ENCODE results near the gene DDX21. TPM values are rescaled to one million over a fixed set of nuclear protein-coding genes. Genes with fewer than 3 reads are reported as not detected.

DDX21 gene
- total and polyA plus RNA-seq, 9 of the 15 experiments (the other 6 are each of a cell fraction or from before 2014, with no cell fraction given) = 143 to 365 (median 281) TPM

- no peak for TF ChIP-seq ZNF512 (tag; IDR thresholded peaks at IDR 0.05)
- TF ChIP-seq CAMTA2 (CRISPR knock-in tag; conservative IDR thresholded peaks at IDR 0.05) = no peak
- no peak for TF ChIP-seq NCOA6 (IDR thresholded peaks at IDR 0.05)
- TF ChIP-seq MYNN (IDR thresholded peaks at IDR 0.05) = 0 out of 2 replicates have a peak, but pooled peaks have one; percentile 25
- no peak for TF ChIP-seq MYNN (CRISPR knock-in tag; IDR thresholded peaks at IDR 0.05)
Observed at GRCh38 chr10:68955355-68955831, 577 bp upstream of the DDX21 start (continued).

- Histone ChIP-seq H3K4me3 (peak overlapping the region; percentile 93), H2AFZ (ENCODE audit: low read depth, low read length) (no peak overlapping the region), H3K4me2 (ENCODE audit: insufficient read depth, low read length) (peak overlapping the region; percentile 97), H3K36me3 (ENCODE audit: control insufficient read depth, insufficient read depth, low read length) (peaks cover 52% of the 10 kb centered on the region), H3K9me1 (ENCODE audit: control insufficient read depth, insufficient read depth, low read length) (no peaks in the 10 kb centered on the region), H3K79me2 (ENCODE audit: control insufficient read depth, insufficient read depth, low read length) (peaks cover 79% of the 10 kb centered on the region), H3K27ac (ENCODE audit: extremely low read depth, low read depth, low read length) (peak overlapping the region; percentile 95), H3K27me3 (ENCODE audit: control insufficient read depth in 2 of 2, insufficient read depth in 2 of 2, low read length in 2 of 2) (no peaks in the 10 kb centered on the region), H3K9ac (ENCODE audit: insufficient read depth in 1 of 2, low read depth in 2 of 2, low read length in 2 of 2) (peak overlapping the region; percentile 85 to 99), H4K20me1 (replicated peaks; ENCODE audit: control insufficient read depth, insufficient read depth, low read length) (peaks cover 28% of the 10 kb centered on the region; the same call in 1 of the 2 replicates), H3K4me1 (replicated peaks in 1 of 2; ENCODE audit: control insufficient read depth in 2 of 2, insufficient read depth in 2 of 2, low read length in 2 of 2) (peaks cover 22% of the 10 kb centered on the region in 2 experiments; a peak in 4 of 5 replicates), H3K9me3 (replicated peaks; ENCODE audit: control insufficient read depth, insufficient read depth, low read depth, low read length) (no peaks in the 10 kb centered on the region)
- ChIA-PET CTCF (ENCODE audit: low intra/inter-chr PET ratio) (no interaction called here), POLR2A (interaction anchor here (0.7 to 8.6 kb wide), 9 partner anchors 8 to 549 kb away, joined by 3 to 99 read pairs (median 10); no protein-coding TSS in a partner anchor)
- in situ Hi-C loops (cut with MboI) (no loop called here), intact Hi-C loops (cut with micrococcal nuclease) (loop anchor here (2.0 kb wide), 1 partner anchor 132 kb away; the partner anchor contains the start of gene SRGN)
- DNase-seq (ENCODE audit: extremely low read depth in 1 of 4, low spot score in 3 of 4) (no peak), ATAC-seq (peak; percentile 5), FAIRE-seq (no peak)
- WGBS (ENCODE audit: insufficient coverage, low coverage, missing lambda C conversion rate) = 2% methylated on average over 7 of the region's 7 CpGs
- no TSS peak for BruUV-seq (replicated peaks)
- 0 out of 2 replicates have a peak, but pooled peaks have one; percentile 44 for TF ChIP-seq ZNF584 (CRISPR knock-in tag; IDR thresholded peaks at IDR 0.05; ENCODE audit: low read depth)
- peak; percentile 85 for TF ChIP-seq BRD9 (IDR thresholded peaks at IDR 0.05; ENCODE audit: low read depth, partially characterized antibody)
- TF ChIP-seq ZNF699 (CRISPR knock-in tag; IDR thresholded peaks at IDR 0.05; ENCODE audit: insufficient replicate concordance) = no peak
- TF ChIP-seq CEBPG (CRISPR knock-in tag; IDR thresholded peaks at IDR 0.05) = peak; percentile 65; the same call in 1 of the 2 replicates
- peak in 1 of 2 experiments; percentile 57; a peak in 3 of 4 replicates for TF ChIP-seq CEBPG (tag; conservative IDR thresholded peaks at IDR 0.05 in 1 of 2, IDR thresholded peaks at IDR 0.05 in 1 of 2)
- TF ChIP-seq POLR2H (tag; IDR thresholded peaks at IDR 0.05; ENCODE audit: low read depth) = peak; percentile 26; the same call in 1 of the 2 replicates
- peak; percentile 10 for TF ChIP-seq NUFIP1 (IDR thresholded peaks at IDR 0.05; ENCODE audit: partially characterized antibody)
- TF ChIP-seq SMAD1 (IDR thresholded peaks at IDR 0.05; ENCODE audit: low read depth, low read length, partially characterized antibody) = no peak
- peak; percentile 0; the same call in 1 of the 2 replicates for TF ChIP-seq POLR2AphosphoS5 (IDR thresholded peaks at IDR 0.05; ENCODE audit: control insufficient read depth, insufficient read depth, low read depth, low read length)
- TF ChIP-seq RBM25 (IDR thresholded peaks at IDR 0.05; ENCODE audit: low read depth, low read length, severe bottlenecking) = peak; percentile 61
- TF ChIP-seq KDM1A (IDR thresholded peaks at IDR 0.05) = peak in 1 of 2 experiments; percentile 50; a peak in 1 of 4 replicates
- TF ChIP-seq EP300 (IDR thresholded peaks at IDR 0.05; ENCODE audit: low read length) = 0 out of 2 replicates have a peak, but pooled peaks have one; percentile 7
- no peak for TF ChIP-seq STAT6 (CRISPR knock-in tag; IDR thresholded peaks at IDR 0.05)
- peak; percentile 68 for TF ChIP-seq CEBPB (tag; IDR thresholded peaks at IDR 0.05)
Observed at GRCh38 chr10:68957284-68957615, 1.3 kb downstream of the DDX21 start.

Measured in K562 (cell line).